WTC11 (cell line): ENCODE measurements around the gene CATSPERZ. TPM values are rescaled to one million over a fixed set of nuclear protein-coding genes. Genes with fewer than 3 reads are reported as not detected.

Experiments
- ATAC-seq: fragments of 200-7000 bp; cut with Tn5 transposase; 2 replicates; pipeline ENCODE4 v1.10.0; 2021; ENCODE audit warnings: mild to moderate bottlenecking, moderate library complexity
- CTCF ChIA-PET: fragments of 300-600 bp; sonication (Branson Sonifier 250); formaldehyde crosslinking; loops from one replicate; lab custom pipeline; 2021; ENCODE audit warnings: antibody characterized with exemption; lab: Charles Lee
- POLR2A ChIA-PET: fragments of 350-600 bp; sonication (Branson Sonifier 250); formaldehyde crosslinking; loops from one replicate; lab custom pipeline; 2021; ENCODE audit warnings: antibody characterized with exemption; lab: Charles Lee
- DNase-seq: peaks from one replicate; pipeline ENCODE4 v3.0.0; 2021; ENCODE audit warnings: low spot score
- H3K27ac Mint-ChIP-seq: 2 replicates; pipeline ENCODE4 v1.8.0; 2021; ENCODE audit warnings: mixed read lengths
- H3K27me3 Mint-ChIP-seq: 2 replicates; pipeline ENCODE4 v1.8.0; 2021; ENCODE audit warnings: low read depth, mild to moderate bottlenecking, moderate library complexity, mixed read lengths
- H3K36me3 Mint-ChIP-seq: 2 replicates; pipeline ENCODE4 v1.8.0; 2021; ENCODE audit warnings: mixed read lengths
- H3K4me1 Mint-ChIP-seq: 2 replicates; pipeline ENCODE4 v1.8.0; 2022; ENCODE audit warnings: mixed read lengths
- H3K4me3 Mint-ChIP-seq: 2 replicates; pipeline ENCODE4 v1.8.0; 2021; ENCODE audit warnings: mild to moderate bottlenecking, moderate library complexity, mixed read lengths
- H3K9me3 Mint-ChIP-seq: 2 replicates; pipeline ENCODE4 v1.8.0; 2021; ENCODE audit warnings: mixed read lengths
- AFF4 ChIP-seq: sonication (generic); formaldehyde crosslinking; IDR thresholded peaks from 2 replicates; pipeline ENCODE4 v1.8.1; 2023; ENCODE audit warnings: mild to moderate bottlenecking, missing genetic modification reagents, borderline replicate concordance
- CBFB ChIP-seq: sonication (generic); formaldehyde crosslinking; IDR thresholded peaks from 2 replicates; pipeline ENCODE4 v1.8.1; 2022; ENCODE audit warnings: mild to moderate bottlenecking, low read depth, missing genetic modification reagents
- ESRRA ChIP-seq: sonication (generic); formaldehyde crosslinking; IDR thresholded peaks from 2 replicates; pipeline ENCODE4 v1.8.1; 2022; ENCODE audit warnings: mild to moderate bottlenecking, missing genetic modification reagents, borderline replicate concordance
- ETV6 ChIP-seq: sonication (generic); formaldehyde crosslinking; IDR thresholded peaks from 2 replicates; pipeline ENCODE4 v1.8.1; 2022; ENCODE audit warnings: mild to moderate bottlenecking, missing genetic modification reagents
- FOXK1 ChIP-seq: sonication (generic); formaldehyde crosslinking; IDR thresholded peaks from 2 replicates; pipeline ENCODE4 v1.8.0; 2022; ENCODE audit warnings: mild to moderate bottlenecking, moderate library complexity, missing genetic modification reagents
- GABPB1 ChIP-seq: sonication (generic); formaldehyde crosslinking; IDR thresholded peaks from 2 replicates; pipeline ENCODE4 v1.8.1; 2023; ENCODE audit warnings: mild to moderate bottlenecking, missing genetic modification reagents
- GRHL2 ChIP-seq: fragments of 250-450 bp; sonication (Bioruptor Pico); IDR thresholded peaks from 2 replicates; pipeline ENCODE4 v1.8.0; 2022; ENCODE audit warnings: mild to moderate bottlenecking, moderate library complexity; ENCODE audit not compliant: insufficient replicate concordance, severe bottlenecking
- GTF2I ChIP-seq: fragments of 250-450 bp; sonication (Bioruptor Pico); conservative IDR thresholded peaks from 2 replicates; pipeline ENCODE4 v1.4.0; 2021; ENCODE audit warnings: mild to moderate bottlenecking
- HMGXB4 ChIP-seq: sonication (generic); formaldehyde crosslinking; IDR thresholded peaks from 2 replicates; pipeline ENCODE4 v1.8.1; 2023; ENCODE audit warnings: mild to moderate bottlenecking, moderate library complexity, missing genetic modification reagents
- IRF1 ChIP-seq: sonication (generic); formaldehyde crosslinking; IDR thresholded peaks from 2 replicates; pipeline ENCODE4 v1.8.0; 2023; ENCODE audit warnings: missing genetic modification reagents
- MAX ChIP-seq: sonication (generic); formaldehyde crosslinking; IDR thresholded peaks from 2 replicates; pipeline ENCODE4 v1.8.0; 2022; ENCODE audit warnings: mild to moderate bottlenecking, missing genetic modification reagents
- MLX ChIP-seq: sonication (generic); formaldehyde crosslinking; IDR thresholded peaks from 2 replicates; pipeline ENCODE4 v1.8.1; 2023; ENCODE audit warnings: mild to moderate bottlenecking, missing genetic modification reagents, moderate library complexity
- MYBL2 ChIP-seq: sonication (generic); formaldehyde crosslinking; IDR thresholded peaks from 2 replicates; pipeline ENCODE4 v1.8.1; 2023; ENCODE audit warnings: mild to moderate bottlenecking, moderate library complexity, missing genetic modification reagents
- NFE2L1 ChIP-seq: sonication (generic); formaldehyde crosslinking; IDR thresholded peaks from 2 replicates; pipeline ENCODE4 v1.8.1; 2023; ENCODE audit warnings: missing genetic modification reagents
- NFYB ChIP-seq: sonication (generic); formaldehyde crosslinking; conservative IDR thresholded peaks from 2 replicates; pipeline ENCODE4 v1.8.0; 2022; ENCODE audit warnings: low read depth, missing genetic modification reagents
- NR2C2 ChIP-seq: sonication (generic); formaldehyde crosslinking; IDR thresholded peaks from 2 replicates; pipeline ENCODE4 v1.8.0; 2022; ENCODE audit warnings: mild to moderate bottlenecking, missing genetic modification reagents
- OVOL2 ChIP-seq: fragments of 250-450 bp; sonication (Bioruptor Pico); IDR thresholded peaks from 2 replicates; pipeline ENCODE4 v1.9.0; 2021; ENCODE audit warnings: mild to moderate bottlenecking, borderline replicate concordance
- PRDM15 ChIP-seq: sonication (generic); formaldehyde crosslinking; IDR thresholded peaks from 2 replicates; pipeline ENCODE4 v1.8.0; 2022; ENCODE audit warnings: missing genetic modification reagents
- PRRX2 ChIP-seq: fragments of 250-450 bp; sonication (Bioruptor Pico); IDR thresholded peaks from 2 replicates; pipeline ENCODE4 v1.8.0; 2021; ENCODE audit warnings: mild to moderate bottlenecking
- RELA ChIP-seq: sonication (generic); formaldehyde crosslinking; IDR thresholded peaks from 2 replicates; pipeline ENCODE4 v1.8.1; 2022; ENCODE audit warnings: missing genetic modification reagents, mild to moderate bottlenecking, borderline replicate concordance
- SMAD4 ChIP-seq: sonication (generic); formaldehyde crosslinking; IDR thresholded peaks from 2 replicates; pipeline ENCODE4 v1.8.0; 2022; ENCODE audit warnings: mild to moderate bottlenecking, missing genetic modification reagents
- SP1 ChIP-seq: sonication (generic); formaldehyde crosslinking; conservative IDR thresholded peaks from 2 replicates; pipeline ENCODE4 v1.8.1; 2022; ENCODE audit warnings: missing genetic modification reagents
- TCF7 ChIP-seq: sonication (generic); formaldehyde crosslinking; IDR thresholded peaks from 2 replicates; pipeline ENCODE4 v1.8.0; 2022; ENCODE audit warnings: mild to moderate bottlenecking, low read depth, missing genetic modification reagents, moderate library complexity
- ZMAT4 ChIP-seq: fragments of 250-450 bp; sonication (Bioruptor Pico); IDR thresholded peaks from 2 replicates; pipeline ENCODE4 v1.9.0; 2021; ENCODE audit warnings: mild to moderate bottlenecking
- ZNF138 ChIP-seq: sonication (generic); formaldehyde crosslinking; conservative IDR thresholded peaks from 2 replicates; pipeline ENCODE4 v1.8.1; 2022; ENCODE audit warnings: mild to moderate bottlenecking, moderate library complexity, missing genetic modification reagents
- ZNF317 ChIP-seq: sonication (generic); formaldehyde crosslinking; IDR thresholded peaks from 2 replicates; pipeline ENCODE4 v1.8.1; 2023; ENCODE audit warnings: low read depth, mild to moderate bottlenecking, moderate library complexity, missing genetic modification reagents, borderline replicate concordance
- total RNA-seq: library from RNA; stranded (reverse); gene quantifications from 3 replicates; pipeline ENCODE4 v1.2.3, GENCODE V29; 2021

The CATSPERZ gene
- total RNA-seq, 1 experiment from 2014 or later: 2.5 TPM

GRCh38 chr11:64269540-64270220 lies 30.5 kb upstream of the CATSPERZ start:
- Mint-ChIP-seq H3K4me3 (peak overlapping the region; percentile 99), H3K9me3 (no peaks in the 10 kb centered on the region), H3K36me3 (peaks cover 13% of the 10 kb centered on the region), H3K4me1 (peaks cover 22% of the 10 kb centered on the region), H3K27ac (peak overlapping the region; percentile 100), H3K27me3 (no peaks in the 10 kb centered on the region)
- CTCF ChIA-PET: interaction anchor here (0.6 to 6.2 kb wide), 17 partner anchors 15 to 87 kb away, joined by 3 to 75 read pairs (median 8); partner anchors contain the start of genes BAD, CATSPERZ, ESRRA and FKBP2
- POLR2A ChIA-PET: interaction anchor here (0.8 to 3.9 kb wide), 10 partner anchors 14 to 231 kb away, joined by 3 to 25 read pairs (median 5); partner anchors contain the start of genes BAD, CATSPERZ, FKBP2 and GPR137
- ATAC-seq (peak; percentile 83), DNase-seq (peak; percentile 98)
- 0 out of 2 replicates have a peak, but pooled peaks have one; percentile 88 for TF ChIP-seq MLX (CRISPR knock-in tag)
- peak; percentile 65; the same call in 1 of the 2 replicates for TF ChIP-seq HMGXB4 (CRISPR knock-in tag)
- 0 out of 2 replicates have a peak, but pooled peaks have one; percentile 41 for TF ChIP-seq CBFB (CRISPR knock-in tag)
- no peak; the same call in 1 of the 2 replicates for TF ChIP-seq PRDM15 (CRISPR knock-in tag)
- no peak for TF ChIP-seq GRHL2
- TF ChIP-seq NFE2L1 (CRISPR knock-in tag): 0 out of 2 replicates have a peak, but pooled peaks have one; percentile 36
- TF ChIP-seq PRRX2 (CRISPR knock-in tag): peak; percentile 76
- no peak for TF ChIP-seq IRF1
- peak; percentile 91 for TF ChIP-seq GABPB1
- TF ChIP-seq ZNF317 (CRISPR knock-in tag): peak; percentile 55; the same call in 1 of the 2 replicates
- 0 out of 2 replicates have a peak, but pooled peaks have one; percentile 31 for TF ChIP-seq NFYB (CRISPR knock-in tag)
- peak; percentile 82 for TF ChIP-seq ETV6 (CRISPR knock-in tag)
- TF ChIP-seq GTF2I: no peak
- 0 out of 2 replicates have a peak, but pooled peaks have one; percentile 19 for TF ChIP-seq TCF7 (CRISPR knock-in tag)
- TF ChIP-seq FOXK1 (CRISPR knock-in tag): peak; percentile 93
- peak; percentile 48; the same call in 1 of the 2 replicates for TF ChIP-seq MYBL2 (CRISPR knock-in tag)
- no peak; the same call in 1 of the 2 replicates for TF ChIP-seq OVOL2
- TF ChIP-seq SP1 (CRISPR knock-in tag): peak; percentile 99
- TF ChIP-seq ZMAT4 (CRISPR knock-in tag): peak; percentile 70
- peak; percentile 19; the same call in 1 of the 2 replicates for TF ChIP-seq AFF4 (CRISPR knock-in tag)
- no peak for TF ChIP-seq SMAD4 (CRISPR knock-in tag)
- TF ChIP-seq ESRRA (CRISPR knock-in tag): no peak; the same call in 1 of the 2 replicates
- TF ChIP-seq ZNF138: peak; percentile 83; the same call in 1 of the 2 replicates
- peak; percentile 98 for TF ChIP-seq NR2C2
- no peak for TF ChIP-seq RELA (CRISPR knock-in tag)
- peak; percentile 57 for TF ChIP-seq MAX (CRISPR knock-in tag)
